GM12874 (cell line): Measurements from ENCODE around the gene MSI2.

Experiments used
- CTCF ChIP-seq: IDR thresholded peaks from 2 replicates; pipeline ENCODE4 v1.5.1; 2011; ENCODE audit warnings: low read depth, mild to moderate bottlenecking, control low read depth, low read length, moderate library complexity; ENCODE audit not compliant: insufficient read depth

MSI2 gene

GRCh38 chr17:57335195-57335792 is 79.0 kb downstream of the MSI2 start:
- TF ChIP-seq CTCF, result no peak

DNA sequence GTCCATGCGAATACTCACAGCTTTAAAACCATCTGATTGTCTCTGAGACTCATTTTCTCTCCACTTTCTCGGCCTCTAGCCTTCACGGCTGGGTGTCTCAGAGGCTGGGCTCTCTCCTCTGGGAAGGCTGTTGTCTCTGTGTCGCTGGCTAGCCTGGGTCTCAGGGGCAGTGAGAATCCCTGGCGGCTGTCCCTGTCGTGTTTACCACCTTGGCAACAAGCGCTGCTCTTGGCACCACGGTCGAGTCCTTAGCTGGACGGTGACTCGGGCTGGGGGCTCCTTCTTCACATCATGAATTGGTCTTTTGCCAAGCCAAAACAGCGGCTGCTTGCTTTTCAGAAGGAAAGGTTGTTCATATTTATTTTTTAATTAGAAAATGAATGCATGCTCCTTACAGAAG is 81.1 kb downstream of the MSI2 start:
- no peak for TF ChIP-seq CTCF

DNA sequence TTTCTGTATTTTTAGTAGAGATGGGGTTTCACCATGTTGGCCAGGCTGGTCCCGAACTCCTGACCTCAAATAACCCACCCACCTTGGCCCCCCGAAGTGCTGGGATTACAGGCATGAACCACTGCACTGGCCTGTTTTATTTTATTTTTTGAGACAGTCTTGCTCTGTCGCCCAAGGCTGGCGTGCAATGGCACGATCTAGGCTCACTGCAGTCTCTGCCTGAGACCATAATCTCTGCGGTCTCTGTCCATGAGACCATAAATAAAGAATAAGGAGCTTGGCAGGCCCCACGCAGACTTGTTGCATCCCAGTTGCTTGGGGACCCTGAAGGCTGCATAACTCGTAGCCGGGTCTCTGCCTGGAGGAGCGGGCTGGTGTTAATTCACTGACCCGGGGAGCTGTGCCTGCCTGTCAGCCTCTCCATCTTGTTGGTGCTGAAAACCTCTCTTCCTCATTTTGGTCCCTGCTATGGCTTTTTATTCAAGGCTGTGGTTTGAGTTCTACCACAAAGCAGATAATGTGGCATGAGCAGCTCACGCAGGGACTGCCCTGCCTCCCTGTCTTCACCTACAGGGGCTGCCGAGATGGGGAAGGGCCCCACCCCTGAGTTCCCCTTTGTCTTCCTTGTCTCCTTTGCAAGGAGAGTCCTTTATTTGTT is 82.1 kb downstream of the MSI2 start:
- TF ChIP-seq CTCF, result no peak

DNA sequence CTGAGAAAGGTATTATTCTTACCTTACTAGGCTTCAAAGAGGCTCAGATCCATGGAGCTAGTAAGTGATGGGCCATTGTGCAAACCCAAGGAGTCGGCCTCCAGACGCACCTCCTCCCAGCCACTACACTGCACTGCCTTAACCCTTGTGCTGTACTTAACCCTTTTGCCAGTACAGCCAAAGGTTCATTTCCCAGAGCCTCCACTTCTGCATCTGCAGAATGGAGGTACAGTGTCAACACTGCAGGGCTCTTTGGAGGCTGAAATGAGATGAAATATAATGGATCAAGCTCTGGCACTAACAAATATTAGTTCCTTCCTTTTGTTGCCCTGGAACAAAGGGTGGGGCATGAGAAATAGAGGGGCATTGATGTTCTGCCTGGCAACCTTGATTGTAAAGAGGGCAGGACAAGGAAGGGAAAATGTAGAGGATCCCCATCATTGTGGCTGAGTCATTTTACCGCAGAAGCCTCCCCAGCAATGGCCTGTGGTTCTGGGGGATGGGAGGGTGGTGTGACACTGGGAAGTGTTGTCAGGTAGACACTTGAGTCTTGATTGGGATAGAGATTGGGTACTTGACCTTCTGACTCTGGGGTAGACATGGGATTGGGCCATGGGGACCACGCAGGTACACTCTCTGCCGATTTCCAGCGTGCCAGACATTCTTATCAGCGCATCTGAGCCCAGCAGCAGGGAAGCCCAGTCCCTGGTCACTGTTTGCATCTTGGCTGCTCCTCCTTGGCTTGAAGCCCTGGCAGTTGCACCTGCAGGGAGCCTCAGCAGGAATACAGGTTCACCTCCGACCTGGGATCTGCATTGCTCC is 84.0 kb downstream of the MSI2 start:
- TF ChIP-seq CTCF, result no peak

DNA sequence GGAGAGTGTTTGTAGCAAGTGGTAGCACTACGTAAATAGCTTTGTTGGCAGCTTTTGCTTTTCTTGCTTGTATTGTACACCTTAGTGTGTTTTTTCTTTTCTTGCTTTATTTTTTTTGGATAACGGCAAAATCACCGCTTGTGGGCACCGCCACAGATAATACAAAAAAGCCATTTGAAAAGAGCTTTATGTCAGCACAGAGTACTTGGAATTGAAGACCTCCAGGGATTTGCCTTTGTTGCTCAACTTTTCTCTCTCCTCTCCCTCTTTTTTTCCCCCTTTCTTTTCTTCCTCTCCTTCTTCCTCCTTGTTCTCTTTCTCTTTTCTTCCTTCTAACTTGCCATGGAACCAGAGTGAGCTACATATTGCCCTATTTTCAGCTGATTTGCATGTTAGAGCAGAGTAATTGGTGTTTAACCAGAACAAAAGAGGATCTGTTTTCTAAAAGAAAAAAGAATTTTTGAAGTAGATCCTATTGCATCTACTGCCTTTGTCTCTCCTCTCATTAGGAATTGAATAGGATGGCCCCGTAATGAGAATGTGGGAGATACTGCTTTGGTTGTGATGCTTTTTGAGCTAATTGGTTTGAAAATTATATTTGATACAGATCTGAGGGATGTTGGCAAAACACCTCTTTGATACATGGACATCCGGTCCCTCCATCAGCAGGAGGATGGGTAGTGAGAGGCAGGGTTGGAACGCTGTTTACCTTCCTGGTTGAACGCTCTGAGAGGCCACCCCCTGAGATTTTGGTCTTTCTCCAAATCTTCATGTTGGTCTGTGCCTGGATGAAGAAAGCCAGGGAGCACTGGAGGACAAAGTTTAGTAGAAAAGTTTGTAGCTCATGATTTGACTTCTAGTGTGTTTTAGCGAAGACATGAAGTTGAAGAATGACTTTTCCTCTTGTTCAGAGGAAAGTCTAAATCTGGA is 85.6 kb downstream of the MSI2 start:
- TF ChIP-seq CTCF, result no peak

GRCh38 chr17:57342963-57343589 is 86.8 kb downstream of the MSI2 start:
- no peak for TF ChIP-seq CTCF
